Lung (tissue), 12 donors: ENCODE data around the gene SND1. TPM values are rescaled to one million over a fixed set of nuclear protein-coding genes. Genes with fewer than 3 reads are reported as not detected.

Experiments used
- ATAC-seq: fragments of 200-7000 bp; cut with Tn5 transposase; one replicate; pipeline ENCODE4 v1.9.1; 2020; ENCODE audit warnings: moderate number of reproducible peaks; ENCODE audit not compliant: insufficient read depth, low FRiP score
- DNase-seq, 3 donors: peaks; one replicate each; pipeline ENCODE4 v3.0.0-alpha.2; 2013 to 2017
- H3K27ac ChIP-seq, 2 donors: one replicate each; pipeline ENCODE4 v1.5.1; 2013; ENCODE audit warnings: mild to moderate bottlenecking in 2 of 2, moderate library complexity in 2 of 2, control low read depth in 1 of 2, inconsistent platforms in 1 of 2, low read depth in 1 of 2, low read length in 1 of 2
- H3K27me3 ChIP-seq, 3 donors: one replicate each; pipeline ENCODE4 v1.5.1; 2013; ENCODE audit warnings: low read length in 2 of 3; ENCODE audit not compliant: control insufficient read depth in 3 of 3, insufficient read depth in 3 of 3
- H3K36me3 ChIP-seq, 4 donors: one replicate each; pipeline ENCODE4 v1.5.1; 2013; ENCODE audit warnings: low read length in 4 of 4, mild to moderate bottlenecking in 1 of 4, moderate library complexity in 1 of 4; ENCODE audit not compliant: control insufficient read depth in 4 of 4, insufficient read depth in 4 of 4
- H3K4me1 ChIP-seq, 5 donors: one replicate each; pipeline ENCODE4 v1.5.1; 2013; ENCODE audit warnings: low read length in 5 of 5, mild to moderate bottlenecking in 2 of 5, moderate library complexity in 1 of 5; ENCODE audit not compliant: control insufficient read depth in 5 of 5, insufficient read depth in 5 of 5
- H3K4me3 ChIP-seq: one replicate; pipeline ENCODE4 v1.5.1; 2013; ENCODE audit warnings: mild to moderate bottlenecking, control low read depth, moderate library complexity
- H3K9ac ChIP-seq, 2 donors: one replicate each; pipeline ENCODE4 v1.5.1; 2013; ENCODE audit warnings: low read length in 2 of 2, control low read depth in 1 of 2; ENCODE audit not compliant: insufficient read depth in 1 of 2
- H3K9me3 ChIP-seq, 4 donors: one replicate each; pipeline ENCODE4 v1.5.1; 2013; ENCODE audit warnings: low read length in 3 of 4, mild to moderate bottlenecking in 1 of 4, moderate library complexity in 1 of 4; ENCODE audit not compliant: control insufficient read depth in 4 of 4, insufficient read depth in 3 of 4
- CTCF ChIP-seq: IDR thresholded peaks from 2 replicates; pipeline ENCODE4 v1.5.1; 2012; ENCODE audit warnings: mild to moderate bottlenecking; ENCODE audit errors: control extremely low read depth, extremely low read depth
- WGBS, 2 donors: extraction: QIAGEN DNeasy Blood & Tissue Kit; methylation state at CpG; one replicate each; pipeline ENCODE4 v1.1.7; 2013; 5-methylcytosine and 5-hydroxymethylcytosine counted together
- polyA plus RNA-seq, 2 donors: library from polyadenylated mRNA; stranded (reverse); fragments of 200-250 nt; gene quantifications; one replicate each; pipeline ENCODE4 v1.2.1, GENCODE V29; 2013
- total RNA-seq, 2 donors: library from RNA; depleted of rRNA in 1 of 2; stranded (reverse); fragments of >200 nt in 1 of 2; gene quantifications; one replicate each; pipeline ENCODE4 v1.2.1, GENCODE V29; 2014 to 2021
- donor health status: control.
- donor health status: control.
- donor health status: Bipolar disorder and iron deficiency.
- donor health status: healthy.
- donor health status: DM: yes; HTN: yes; CAD: no.

Gene SND1
- total and polyA plus RNA-seq, 4 donors, result 94.5 to 210 (median 137) TPM

- Histone ChIP-seq H3K9ac (no peak overlapping the region), H3K9me3 (no peaks in the 10 kb centered on the region), H3K27ac (no peak overlapping the region), H3K4me1 (peaks cover 0 to 4% (median 2%) of the 10 kb centered on the region in 5 donors), H3K4me3 (no peak overlapping the region), H3K36me3 (peaks cover 0 to 8% (median 6%) of the 10 kb centered on the region in 4 donors), H3K27me3 (no peaks in the 10 kb centered on the region)
- WGBS, 2 donors, result 87 to 88% methylated on average over 6 of the region's 6 CpGs
- DNase-seq (no peak), ATAC-seq (no peak)
- no peak for TF ChIP-seq CTCF
These were observed 155.3 kb downstream of the SND1 start for GRCh38 chr7:127807340-127807739.

- no peaks in the 10 kb centered on the region for H3K9me3 ChIP-seq
- H3K9ac ChIP-seq, result no peak overlapping the region
- DNase-seq (no peak), ATAC-seq (no peak)
- H3K27ac ChIP-seq, result no peak overlapping the region
- H3K27me3 ChIP-seq, result no peaks in the 10 kb centered on the region
- peaks cover 0 to 7% (median 3%) of the 10 kb centered on the region in 5 donors for H3K4me1 ChIP-seq
- H3K4me3 ChIP-seq, result no peak overlapping the region
- WGBS, 2 donors, result 85 to 100% methylated on average over 2 of the region's 2 CpGs
- peaks cover 0 to 8% (median 6%) of the 10 kb centered on the region in 4 donors for H3K36me3 ChIP-seq
- TF ChIP-seq CTCF, result no peak
These were observed 155.8 kb downstream of the SND1 start for GRCh38 chr7:127807829-127808228.

DNA sequence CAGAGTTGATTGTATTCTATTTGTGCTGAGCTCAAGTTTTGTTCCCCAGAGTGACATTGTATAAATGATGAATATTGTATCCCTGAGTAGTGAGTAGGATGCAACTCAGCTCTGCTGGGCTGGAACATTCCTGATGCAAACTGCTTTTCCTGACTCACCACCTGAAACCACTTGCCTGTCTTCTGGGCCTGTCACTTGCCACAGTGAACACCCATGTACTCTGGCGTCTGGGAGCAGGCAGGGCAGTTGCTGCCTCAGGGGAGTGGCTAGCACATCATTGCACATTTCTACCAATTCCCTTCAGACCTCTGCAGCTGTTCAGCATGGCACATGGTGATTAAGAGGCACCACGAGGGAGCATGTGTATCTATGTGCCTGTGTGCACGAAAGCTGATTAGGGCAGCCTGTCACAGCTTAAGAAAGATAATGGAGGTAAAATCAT, 157.3 kb downstream of the SND1 start:
- ATAC-seq (no peak), DNase-seq (no peak)
- H3K27me3 ChIP-seq, result no peaks in the 10 kb centered on the region
- no peak overlapping the region for H3K4me3 ChIP-seq
- no peak for TF ChIP-seq CTCF
- peaks cover 0 to 14% (median 3%) of the 10 kb centered on the region in 5 donors for H3K4me1 ChIP-seq
- peaks cover 0 to 8% (median 6%) of the 10 kb centered on the region in 4 donors for H3K36me3 ChIP-seq
- H3K27ac ChIP-seq, result no peak overlapping the region
- H3K9ac ChIP-seq, result no peak overlapping the region
- WGBS, 2 donors, result 79 to 87% methylated on average over 3 of the region's 3 CpGs
- no peaks in the 10 kb centered on the region for H3K9me3 ChIP-seq

DNA sequence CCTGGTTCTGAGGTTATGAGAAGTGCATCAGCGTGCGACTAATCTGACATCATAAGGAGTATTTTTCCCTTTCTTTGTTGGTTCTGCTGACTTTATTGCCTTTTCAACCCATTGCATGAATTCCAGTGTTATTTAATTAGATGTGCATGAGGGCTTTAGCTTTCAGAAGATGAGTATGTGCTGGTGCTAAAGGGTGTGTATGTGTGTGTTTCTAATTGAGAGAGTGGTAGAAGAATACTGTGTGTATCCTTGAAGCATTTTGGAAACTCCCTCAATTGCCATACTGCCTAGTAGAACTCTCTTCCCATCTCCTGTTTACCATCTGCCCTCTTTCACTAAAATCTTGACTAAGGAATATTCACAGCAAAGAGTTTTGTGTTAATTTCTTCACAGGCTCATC, 158.1 kb downstream of the SND1 start:
- Histone ChIP-seq H3K4me3 (no peak overlapping the region), H3K36me3 (peaks cover 0 to 8% (median 6%) of the 10 kb centered on the region in 4 donors), H3K9ac (no peak overlapping the region), H3K9me3 (no peaks in the 10 kb centered on the region), H3K27ac (no peak overlapping the region), H3K27me3 (no peaks in the 10 kb centered on the region), H3K4me1 (peaks cover 0 to 14% (median 3%) of the 10 kb centered on the region in 5 donors)
- no peak for TF ChIP-seq CTCF
- ATAC-seq (no peak), DNase-seq (no peak)
- WGBS, 2 donors, result 95 to 99% methylated on average over 2 of the region's 2 CpGs
